ENCODE measurements around the gene GGT1.

GRCh38 chr22:24564376-24565058 lies 38.5 kb upstream of the GGT1 start:
- no peak for TF ChIP-seq CTCF (conservative IDR thresholded peaks at IDR 0.05; ENCODE audit: low read length)
- TF ChIP-seq EZH2phosphoT487 (IDR thresholded peaks at IDR 0.05; ENCODE audit: borderline replicate concordance, low read depth, low read length): no peak
